Rectal smooth muscle tissue (tissue), 1 donor: ENCODE results near the gene DCLRE1B.

Source experiments
- H3K27ac ChIP-seq: one replicate; pipeline ENCODE4 v1.7.0; 2013; ENCODE audit warnings: low read depth, low read length, inconsistent platforms
- H3K27me3 ChIP-seq: one replicate; pipeline ENCODE4 v1.7.0; 2013; ENCODE audit warnings: low read length; ENCODE audit not compliant: control insufficient read depth, insufficient read depth
- H3K36me3 ChIP-seq: one replicate; pipeline ENCODE4 v1.7.0; 2013; ENCODE audit warnings: low read length; ENCODE audit not compliant: control insufficient read depth, insufficient read depth
- H3K4me1 ChIP-seq: one replicate; pipeline ENCODE4 v1.7.0; 2013; ENCODE audit warnings: low read length; ENCODE audit not compliant: control insufficient read depth, insufficient read depth
- H3K4me3 ChIP-seq: one replicate; pipeline ENCODE4 v1.7.0; 2013; ENCODE audit warnings: low read length
- H3K9ac ChIP-seq: one replicate; pipeline ENCODE4 v1.7.0; 2013; ENCODE audit warnings: low read length

The DCLRE1B gene

GRCh38 chr1:113904674-113905434 is at the start of gene DCLRE1B, which contains the start of gene AP4B1:
Gene DCLRE1B (plus strand): TSS chr1:113905326. CDS start chr1:113905587, 261 bp downstream.
Gene AP4B1 (minus strand): TSS chr1:113904799. CDS start chr1:113904717, 82 bp downstream.
- Histone ChIP-seq H3K9ac (peak within 1 kb of the TSS; percentile 90), H3K4me3 (peak within 1 kb of the TSS; percentile 96), H3K27ac (peak within 1 kb of the TSS; percentile 88), H3K36me3 (peaks cover 5% of the 10 kb centered on the region), H3K4me1 (peaks cover 6% of the 10 kb centered on the region), H3K27me3 (no peaks in the 10 kb centered on the region)

- Histone ChIP-seq H3K4me3 (no peak overlapping the region), H3K36me3 (no peaks in the 10 kb centered on the region), H3K27ac (no peak overlapping the region), H3K4me1 (no peaks in the 10 kb centered on the region), H3K27me3 (no peaks in the 10 kb centered on the region), H3K9ac (no peak overlapping the region)
Observed at GRCh38 chr1:113855630-113856400, 49.3 kb upstream of the DCLRE1B start.

GRCh38 chr1:113856401-113856790 is 48.7 kb upstream of the DCLRE1B start:
- Histone ChIP-seq H3K9ac (no peak overlapping the region), H3K4me3 (no peak overlapping the region), H3K36me3 (no peaks in the 10 kb centered on the region), H3K27ac (no peak overlapping the region), H3K27me3 (no peaks in the 10 kb centered on the region), H3K4me1 (no peaks in the 10 kb centered on the region)

GRCh38 chr1:113857776-113858175 is 47.4 kb upstream of the DCLRE1B start:
- no peak overlapping the region for H3K9ac ChIP-seq
- no peak overlapping the region for H3K27ac ChIP-seq
- no peak overlapping the region for H3K4me3 ChIP-seq
- H3K36me3 ChIP-seq: no peaks in the 10 kb centered on the region
- H3K27me3 ChIP-seq: no peaks in the 10 kb centered on the region
- H3K4me1 ChIP-seq: no peaks in the 10 kb centered on the region

GRCh38 chr1:113858418-113858817 is 46.7 kb upstream of the DCLRE1B start:
- Histone ChIP-seq H3K4me3 (no peak overlapping the region), H3K9ac (no peak overlapping the region), H3K27me3 (no peaks in the 10 kb centered on the region), H3K36me3 (no peaks in the 10 kb centered on the region), H3K4me1 (no peaks in the 10 kb centered on the region), H3K27ac (no peak overlapping the region)

- H3K27ac ChIP-seq: no peak overlapping the region
- H3K27me3 ChIP-seq: no peaks in the 10 kb centered on the region
- H3K9ac ChIP-seq: no peak overlapping the region
- no peaks in the 10 kb centered on the region for H3K4me1 ChIP-seq
- no peaks in the 10 kb centered on the region for H3K36me3 ChIP-seq
- no peak overlapping the region for H3K4me3 ChIP-seq
Observed at GRCh38 chr1:113858982-113859381, 46.1 kb upstream of the DCLRE1B start.

GRCh38 chr1:113859478-113860175 is 45.5 kb upstream of the DCLRE1B start:
- Histone ChIP-seq H3K27me3 (no peaks in the 10 kb centered on the region), H3K4me1 (no peaks in the 10 kb centered on the region), H3K4me3 (no peak overlapping the region), H3K9ac (no peak overlapping the region), H3K27ac (no peak overlapping the region), H3K36me3 (no peaks in the 10 kb centered on the region)

GRCh38 chr1:113860891-113861290 is 44.2 kb upstream of the DCLRE1B start:
- H3K27ac ChIP-seq: no peak overlapping the region
- no peak overlapping the region for H3K9ac ChIP-seq
- no peaks in the 10 kb centered on the region for H3K4me1 ChIP-seq

GRCh38 chr1:113861641-113862040 is 43.5 kb upstream of the DCLRE1B start:
- Histone ChIP-seq H3K27me3 (no peaks in the 10 kb centered on the region), H3K4me1 (no peaks in the 10 kb centered on the region), H3K4me3 (no peak overlapping the region), H3K27ac (no peak overlapping the region), H3K9ac (no peak overlapping the region), H3K36me3 (no peaks in the 10 kb centered on the region)

More at GRCh38 chr1:113860891-113861290, 44.2 kb upstream of the DCLRE1B start:
- no peaks in the 10 kb centered on the region for H3K36me3 ChIP-seq
- H3K27me3 ChIP-seq: no peaks in the 10 kb centered on the region
- no peak overlapping the region for H3K4me3 ChIP-seq

- H3K36me3 ChIP-seq: no peaks in the 10 kb centered on the region
- no peak overlapping the region for H3K4me3 ChIP-seq
- H3K27ac ChIP-seq: no peak overlapping the region
- no peaks in the 10 kb centered on the region for H3K4me1 ChIP-seq
- H3K27me3 ChIP-seq: no peaks in the 10 kb centered on the region
- no peak overlapping the region for H3K9ac ChIP-seq
Observed at GRCh38 chr1:113868387-113869083, 36.6 kb upstream of the DCLRE1B start.

GRCh38 chr1:113870778-113871177 is 34.3 kb upstream of the DCLRE1B start:
- no peaks in the 10 kb centered on the region for H3K27me3 ChIP-seq
- no peak overlapping the region for H3K9ac ChIP-seq
- no peaks in the 10 kb centered on the region for H3K4me1 ChIP-seq
- no peak overlapping the region for H3K4me3 ChIP-seq
- H3K36me3 ChIP-seq: no peaks in the 10 kb centered on the region
- H3K27ac ChIP-seq: no peak overlapping the region
